ELF-1 (cell line): ENCODE data around the gene NCF1.
"Not testable (repeated sequence)": the region's sequence is repeated elsewhere in the genome, so short reads cannot be mapped to it uniquely, and the experiment has no call there.

Experiments used
- DNase-seq: peaks from one replicate; pipeline ENCODE4 v3.0.0-alpha.2; 2016; ENCODE audit warnings: low read depth, low spot score

The NCF1 gene

GRCh38 chr7:74788369-74789150 lies 14.7 kb downstream of the NCF1 start:
- DNase-seq, result peak; percentile 93

DNA sequence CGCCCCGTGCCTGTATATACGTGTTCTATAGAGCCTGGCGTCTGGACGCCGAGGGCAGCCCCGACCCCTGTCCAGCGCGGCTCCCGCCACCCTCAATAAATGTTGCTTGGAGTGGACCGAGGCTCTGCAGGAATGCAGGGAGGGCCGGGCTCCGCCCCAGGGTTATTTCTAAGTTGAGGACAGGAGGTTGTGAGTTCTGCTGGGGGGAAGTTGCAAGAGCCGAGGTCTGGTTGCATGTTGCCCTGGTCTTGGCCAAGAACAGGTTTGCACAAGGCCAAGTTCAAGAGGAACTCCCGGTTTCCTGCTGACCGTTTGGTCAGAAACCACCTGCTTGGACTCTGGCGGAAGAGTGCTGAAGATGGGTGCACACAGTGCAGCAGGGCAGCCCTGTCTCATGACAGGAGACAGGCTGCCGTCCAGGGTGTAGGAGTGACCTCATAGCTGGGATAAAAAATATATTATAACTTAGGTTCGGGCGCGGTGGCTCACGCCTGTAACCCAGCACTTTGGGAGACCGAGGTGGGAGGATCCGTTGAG lies 15.5 kb downstream of the NCF1 start:
- not testable (repeated sequence) for DNase-seq

GRCh38 chr7:74797848-74798622 lies 24.2 kb downstream of the NCF1 start:
- DNase-seq, result not testable (repeated sequence)

GRCh38 chr7:74798644-74799043 lies 24.8 kb downstream of the NCF1 start:
- DNase-seq, result not testable (repeated sequence)

DNA sequence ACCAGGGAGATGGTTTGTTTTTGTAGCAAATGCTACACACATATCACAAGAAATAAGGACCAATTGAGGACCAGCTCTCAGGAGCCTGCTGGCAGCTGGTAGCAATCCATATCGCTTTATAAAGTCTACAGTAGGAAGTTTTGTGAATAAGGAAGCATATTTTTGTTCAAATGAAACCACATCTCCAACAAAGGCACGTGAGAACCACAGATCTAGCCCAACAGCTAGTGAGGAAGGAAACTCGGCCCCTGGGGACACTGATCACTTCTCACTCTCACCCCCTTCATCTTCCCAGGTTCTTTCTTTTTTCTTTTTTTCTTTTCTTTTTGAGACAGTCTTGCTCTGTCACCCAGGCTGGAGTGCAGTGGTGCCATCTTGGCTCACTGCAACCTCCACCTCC lies 42.1 kb downstream of the NCF1 start:
- DNase-seq, result not testable (repeated sequence)

DNA sequence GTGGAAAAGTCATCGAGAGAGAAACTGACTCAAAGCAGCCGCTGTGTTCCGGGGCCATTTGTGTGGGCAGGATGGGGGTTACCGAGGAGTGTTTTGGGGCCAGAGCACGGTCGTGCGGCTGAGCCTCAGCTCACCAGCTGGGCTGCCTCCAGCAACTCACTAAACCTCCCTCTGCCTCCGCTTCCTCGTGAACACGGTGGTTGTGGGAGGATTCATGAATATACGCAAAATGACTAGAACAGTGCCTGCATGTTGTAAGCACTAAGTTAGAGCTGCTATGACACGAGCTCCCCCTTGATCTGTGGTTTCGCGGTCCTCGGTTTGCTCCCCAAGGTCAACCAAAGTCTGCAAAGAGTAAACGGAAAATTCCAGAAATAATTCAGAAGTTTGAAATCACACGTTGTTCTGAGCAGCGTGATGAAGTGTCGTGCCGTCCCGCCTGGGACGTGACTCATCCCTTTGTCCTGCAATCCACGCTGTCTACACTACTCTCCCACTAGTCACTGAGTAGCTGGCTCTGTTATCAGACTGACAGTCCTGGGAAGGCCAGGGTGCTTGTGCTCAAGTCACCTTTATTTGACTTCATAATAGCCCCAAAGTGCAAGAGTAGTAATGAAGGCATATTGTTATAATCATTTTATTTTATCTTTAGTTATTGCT lies 46.5 kb downstream of the NCF1 start:
- not testable (repeated sequence) for DNase-seq

DNA sequence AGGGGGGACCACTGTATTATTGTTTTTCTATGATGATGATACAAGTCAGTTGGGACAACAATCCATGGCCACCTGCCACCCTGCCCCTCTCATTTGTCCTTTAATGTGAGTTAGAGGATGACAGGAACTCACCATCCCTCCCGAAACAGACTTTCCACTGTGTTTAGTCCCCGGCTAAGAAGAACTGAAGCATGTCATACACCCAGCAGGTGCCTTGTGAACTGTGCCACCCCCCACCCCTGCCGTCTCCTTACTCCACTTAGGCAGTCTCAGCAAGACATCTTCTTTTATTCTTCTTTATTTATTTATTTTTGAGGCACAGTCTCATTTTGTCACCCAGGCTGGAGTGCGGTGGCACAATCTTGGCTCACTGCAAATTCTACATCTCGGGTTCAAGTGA lies 47.4 kb downstream of the NCF1 start:
- not testable (repeated sequence) for DNase-seq

DNA sequence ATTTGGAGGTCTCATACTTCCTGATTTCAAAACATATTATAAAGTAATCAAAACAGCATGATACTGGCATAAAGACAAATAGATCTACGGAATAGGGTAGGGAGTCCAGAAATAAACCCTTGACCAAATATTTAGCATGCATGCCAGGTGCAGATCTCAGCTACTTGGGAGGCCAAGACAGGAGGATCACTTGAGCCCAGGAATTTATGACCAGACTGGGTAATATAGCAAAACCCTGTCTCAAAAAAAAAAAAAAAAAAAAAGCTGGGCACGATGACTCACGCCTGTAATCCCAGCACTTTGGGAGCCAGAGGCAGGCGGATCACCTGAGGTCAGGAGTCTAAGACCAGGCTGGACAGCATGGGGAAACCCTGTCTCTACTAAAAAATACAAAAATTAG lies 56.1 kb downstream of the NCF1 start:
- not testable (repeated sequence) for DNase-seq

GRCh38 chr7:74830411-74830810 lies 56.6 kb downstream of the NCF1 start:
- DNase-seq, result not testable (repeated sequence)
